Measurements from ENCODE around the gene PILRA. TPM values are rescaled to one million over a fixed set of nuclear protein-coding genes. Genes with fewer than 3 reads are reported as not detected.
"Not testable (repeated sequence)": the region's sequence is repeated elsewhere in the genome, so short reads cannot be mapped to it uniquely, and the experiment has no call there.

Gene PILRA
- total RNA-seq, 1 experiment from 2014 or later, result 0.65 TPM

DNA sequence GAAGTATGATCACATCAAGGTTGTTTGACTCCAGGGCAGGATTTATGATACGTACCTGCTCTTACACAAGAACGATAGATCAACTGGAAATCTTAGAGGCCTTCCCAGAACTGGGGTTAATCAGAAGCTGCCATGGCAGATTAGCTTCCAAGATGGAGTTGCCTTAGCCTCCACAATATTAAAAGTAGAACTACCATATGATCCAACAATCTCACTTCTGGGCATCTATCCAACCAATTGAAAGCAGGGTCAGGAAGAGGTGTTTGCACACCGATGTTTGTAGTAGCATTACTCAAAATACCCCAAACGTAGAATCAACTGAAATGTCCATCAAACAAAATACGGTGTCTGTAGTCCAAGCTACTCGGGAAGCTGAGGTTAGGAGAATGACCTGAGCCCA lies 8.8 kb upstream of the PILRA start:
- CTCF ChIA-PET, result no interaction called here
- no peak for DNase-seq (ENCODE audit: unreplicated experiment)
- Mint-ChIP-seq H3K36me3 (ENCODE audit: insufficient read depth, unreplicated experiment) (peaks cover 46% of the 10 kb centered on the region), H3K4me3 (ENCODE audit: unreplicated experiment) (no peak overlapping the region), H3K4me1 (ENCODE audit: insufficient read depth, unreplicated experiment) (no peaks in the 10 kb centered on the region), H3K27ac (ENCODE audit: low read depth, unreplicated experiment) (no peak overlapping the region), H3K9me3 (ENCODE audit: unreplicated experiment) (no peaks in the 10 kb centered on the region), H3K27me3 (ENCODE audit: insufficient read depth, unreplicated experiment) (no peaks in the 10 kb centered on the region)
- POLR2A ChIA-PET, result interaction anchor here (0.7 kb wide), 1 partner anchor 65 kb away, joined by 3 read pairs; no protein-coding TSS in a partner anchor
- BruUV-seq (replicated peaks), result no TSS peak
- intact Hi-C loops (cut with micrococcal nuclease), result no loop called here
- TF ChIP-seq CTCF (IDR thresholded peaks at IDR 0.05; ENCODE audit: unreplicated experiment), result no peak

GRCh38 chr7:100365998-100366367 lies 7.3 kb upstream of the PILRA start:
- H3K9me3 Mint-ChIP-seq (ENCODE audit: unreplicated experiment); H3K27ac Mint-ChIP-seq (ENCODE audit: low read depth, unreplicated experiment); intact Hi-C loops (cut with micrococcal nuclease); CTCF ChIA-PET; DNase-seq (ENCODE audit: unreplicated experiment); BruUV-seq (replicated peaks); H3K27me3 Mint-ChIP-seq (ENCODE audit: insufficient read depth, unreplicated experiment); H3K4me1 Mint-ChIP-seq (ENCODE audit: insufficient read depth, unreplicated experiment); H3K4me3 Mint-ChIP-seq (ENCODE audit: unreplicated experiment): not testable (repeated sequence)
- POLR2A ChIA-PET, result interaction anchor here (1.0 kb wide), 1 partner anchor 16 kb away, joined by 3 read pairs; no protein-coding TSS in a partner anchor
- peaks cover 31% of the 10 kb centered on the region for H3K36me3 Mint-ChIP-seq (ENCODE audit: insufficient read depth, unreplicated experiment)

- intact Hi-C loops (cut with micrococcal nuclease), result no loop called here
- no peak for TF ChIP-seq CTCF (IDR thresholded peaks at IDR 0.05; ENCODE audit: unreplicated experiment)
- POLR2A ChIA-PET, result interaction anchor here (1.0 kb wide), 1 partner anchor 15 kb away, joined by 3 read pairs; no protein-coding TSS in a partner anchor
- BruUV-seq (replicated peaks), result no TSS peak
- DNase-seq (ENCODE audit: unreplicated experiment), result no peak
- Mint-ChIP-seq H3K4me1 (ENCODE audit: insufficient read depth, unreplicated experiment) (no peaks in the 10 kb centered on the region), H3K36me3 (ENCODE audit: insufficient read depth, unreplicated experiment) (peaks cover 29% of the 10 kb centered on the region), H3K4me3 (ENCODE audit: unreplicated experiment) (no peak overlapping the region), H3K9me3 (ENCODE audit: unreplicated experiment) (no peaks in the 10 kb centered on the region), H3K27ac (ENCODE audit: low read depth, unreplicated experiment) (no peak overlapping the region), H3K27me3 (ENCODE audit: insufficient read depth, unreplicated experiment) (no peaks in the 10 kb centered on the region)
- CTCF ChIA-PET, result no interaction called here
Observed at GRCh38 chr7:100366411-100367250, 6.7 kb upstream of the PILRA start.

DNA sequence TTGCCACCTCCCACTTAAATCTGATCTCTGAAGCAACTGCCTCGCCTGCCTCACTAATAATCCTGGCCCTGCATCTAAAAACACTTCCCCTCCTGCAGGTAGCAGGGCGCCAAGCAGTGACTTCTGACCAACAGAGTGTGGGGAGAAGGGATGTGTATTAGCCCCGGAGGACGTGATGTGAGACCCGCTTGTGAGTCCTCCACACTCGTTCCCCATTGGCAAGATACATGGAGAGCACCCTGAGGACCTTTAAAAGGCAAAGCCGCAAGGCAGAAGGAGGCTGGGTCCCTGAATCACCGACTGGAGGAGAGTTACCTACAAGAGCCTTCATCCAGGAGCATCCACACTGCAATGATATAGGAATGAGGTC lies 6.1 kb upstream of the PILRA start:
- no peak overlapping the region for H3K4me3 Mint-ChIP-seq (ENCODE audit: unreplicated experiment)
- H3K27me3 Mint-ChIP-seq (ENCODE audit: insufficient read depth, unreplicated experiment), result no peaks in the 10 kb centered on the region
- TF ChIP-seq CTCF (IDR thresholded peaks at IDR 0.05; ENCODE audit: unreplicated experiment), result no peak
- no peaks in the 10 kb centered on the region for H3K9me3 Mint-ChIP-seq (ENCODE audit: unreplicated experiment)
- ChIA-PET CTCF (no interaction called here), POLR2A (no interaction called here)
- no peak for DNase-seq (ENCODE audit: unreplicated experiment)
- H3K27ac Mint-ChIP-seq (ENCODE audit: low read depth, unreplicated experiment), result no peak overlapping the region
- no peaks in the 10 kb centered on the region for H3K4me1 Mint-ChIP-seq (ENCODE audit: insufficient read depth, unreplicated experiment)
- no TSS peak for BruUV-seq (replicated peaks)
- H3K36me3 Mint-ChIP-seq (ENCODE audit: insufficient read depth, unreplicated experiment), result peaks cover 26% of the 10 kb centered on the region
- intact Hi-C loops (cut with micrococcal nuclease), result no loop called here

Data from MCF 10A (cell line).